Testis (tissue), 3 donors: ENCODE measurements around the gene ZNF525. TPM values are rescaled to one million over a fixed set of nuclear protein-coding genes. Genes with fewer than 3 reads are reported as not detected.

Experiments used
- DNase-seq: peaks from one replicate; pipeline ENCODE4 v3.0.0-alpha.2; 2019
- H3K27ac ChIP-seq, 2 donors: fragments of 200-600 bp; sonication (generic); one replicate each; pipeline ENCODE4 v1.5.1; 2019
- H3K27me3 ChIP-seq: fragments of 200-600 bp; sonication (generic); one replicate; pipeline ENCODE4 v1.5.1; 2019
- H3K36me3 ChIP-seq: fragments of 200-600 bp; sonication (generic); one replicate; pipeline ENCODE4 v1.5.1; 2017; ENCODE audit warnings: low read depth; ENCODE audit errors: missing control alignments
- H3K4me1 ChIP-seq: fragments of 200-600 bp; sonication (generic); one replicate; pipeline ENCODE4 v1.5.1; 2019
- H3K4me3 ChIP-seq, 2 donors: fragments of 200-600 bp; sonication (generic); one replicate each; pipeline ENCODE4 v1.5.1; 2017 to 2019
- H3K9me3 ChIP-seq: fragments of 200-600 bp; sonication (generic); one replicate; pipeline ENCODE4 v1.5.1; 2017
- POLR2A ChIP-seq: fragments of 450-650 bp; IDR thresholded peaks from one replicate; pipeline ENCODE4 v1.6.1; 2017; ENCODE audit warnings: antibody characterized with exemption, mild to moderate bottlenecking, moderate library complexity
- WGBS, 2 donors: methylation state at CpG; one replicate each; pipeline ENCODE4 v1.1.5; 2018; 5-methylcytosine and 5-hydroxymethylcytosine counted together
- intact Hi-C: fragments of 100-400 bp; cut with DNase I; formaldehyde crosslinking; loops from one replicate; pipeline ENCODE4 v1.15.1; 2023; ENCODE audit warnings: low total_unique reads
- polyA plus RNA-seq: library from polyadenylated mRNA; stranded (reverse); fragments of 350-450 nt; fragmentation: Illumina TruSeq; extraction: RNeasy Lipid Tissue Mini Kit (QIAGEN cat#74804); gene quantifications from one replicate; pipeline ENCODE4 v1.2.3, GENCODE V29; 2014; ENCODE audit warnings: low read depth, low replicate concordance; ENCODE audit not compliant: insufficient read depth
- total RNA-seq, 2 donors: library from RNA; depleted of rRNA; stranded (reverse); fragments of >200 nt; gene quantifications; one replicate each; pipeline ENCODE4 v1.2.3, GENCODE V29; 2016
- TF ChIP-seq, protein P1 (sequence below), 3 experiments: fragments of 450-650 bp in 2 of 3; fragments of 200-600 bp in 1 of 3; sonication (generic) in 1 of 3; IDR thresholded peaks; one replicate each; pipeline ENCODE4 v1.5.1; 2016 to 2019; ENCODE audit warnings: antibody characterized with exemption in 3 of 3, mild to moderate bottlenecking in 2 of 3, moderate library complexity in 1 of 3

ZNF525 gene
- total and polyA plus RNA-seq, 3 donors from 2014 or later: 14.0 to 27.3 (median 18.8) TPM

DNA sequence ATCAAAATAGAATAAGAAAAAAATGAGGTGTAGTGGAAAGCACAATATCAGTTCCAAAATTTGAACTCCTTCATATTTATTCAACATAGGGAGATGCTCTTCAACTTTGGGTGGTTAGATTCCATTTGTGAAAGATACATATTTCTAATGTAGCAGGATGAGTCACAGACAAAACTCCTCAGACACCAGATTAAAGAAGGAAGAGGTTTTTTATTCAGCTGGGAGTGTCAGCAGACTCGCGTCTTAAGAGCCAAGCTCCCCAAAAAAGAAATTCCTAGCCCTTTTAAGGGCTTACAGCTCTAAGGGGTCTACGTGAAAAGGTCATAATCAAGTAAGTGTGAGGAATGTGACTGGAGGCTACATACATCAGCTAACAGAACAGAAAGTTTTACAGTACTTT is 22.7 kb downstream of the ZNF525 start:
- intact Hi-C loops: no loop called here
- no peak overlapping the region for H3K4me3 ChIP-seq
- 68 to 73% methylated on average over 3 of the region's 3 CpGs for WGBS, 2 donors
- H3K4me1 ChIP-seq: no peaks in the 10 kb centered on the region
- no peak for DNase-seq
- H3K27me3 ChIP-seq: no peaks in the 10 kb centered on the region
- no peaks in the 10 kb centered on the region for H3K36me3 ChIP-seq
- no peaks in the 10 kb centered on the region for H3K9me3 ChIP-seq
- no peak overlapping the region for H3K27ac ChIP-seq
- TF ChIP-seq, protein P1, sequence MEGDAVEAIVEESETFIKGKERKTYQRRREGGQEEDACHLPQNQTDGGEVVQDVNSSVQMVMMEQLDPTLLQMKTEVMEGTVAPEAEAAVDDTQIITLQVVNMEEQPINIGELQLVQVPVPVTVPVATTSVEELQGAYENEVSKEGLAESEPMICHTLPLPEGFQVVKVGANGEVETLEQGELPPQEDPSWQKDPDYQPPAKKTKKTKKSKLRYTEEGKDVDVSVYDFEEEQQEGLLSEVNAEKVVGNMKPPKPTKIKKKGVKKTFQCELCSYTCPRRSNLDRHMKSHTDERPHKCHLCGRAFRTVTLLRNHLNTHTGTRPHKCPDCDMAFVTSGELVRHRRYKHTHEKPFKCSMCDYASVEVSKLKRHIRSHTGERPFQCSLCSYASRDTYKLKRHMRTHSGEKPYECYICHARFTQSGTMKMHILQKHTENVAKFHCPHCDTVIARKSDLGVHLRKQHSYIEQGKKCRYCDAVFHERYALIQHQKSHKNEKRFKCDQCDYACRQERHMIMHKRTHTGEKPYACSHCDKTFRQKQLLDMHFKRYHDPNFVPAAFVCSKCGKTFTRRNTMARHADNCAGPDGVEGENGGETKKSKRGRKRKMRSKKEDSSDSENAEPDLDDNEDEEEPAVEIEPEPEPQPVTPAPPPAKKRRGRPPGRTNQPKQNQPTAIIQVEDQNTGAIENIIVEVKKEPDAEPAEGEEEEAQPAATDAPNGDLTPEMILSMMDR (IDR thresholded peaks at IDR 0.05): no peak
- no peak for TF ChIP-seq POLR2A

DNA sequence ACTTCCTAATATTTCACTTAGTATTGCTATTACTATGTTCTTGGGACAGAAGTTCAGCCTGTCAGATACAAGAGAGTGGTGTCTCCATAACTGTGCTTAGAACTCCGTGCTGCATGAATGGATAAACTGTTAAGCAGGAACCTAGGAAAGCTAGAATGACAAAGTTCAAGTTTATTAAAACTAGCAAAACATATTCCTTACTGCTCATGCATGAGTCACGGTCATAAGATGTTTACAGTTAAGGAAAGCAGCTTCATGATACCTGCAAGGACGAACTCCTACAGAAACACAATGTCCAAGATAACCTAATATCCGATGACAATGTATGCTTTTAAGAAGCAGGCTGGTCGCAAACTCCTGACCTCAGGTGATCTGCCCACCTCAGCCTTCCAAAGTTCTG is 23.4 kb downstream of the ZNF525 start:
- H3K36me3 ChIP-seq: no peaks in the 10 kb centered on the region
- H3K4me1 ChIP-seq: no peaks in the 10 kb centered on the region
- H3K4me3 ChIP-seq: no peak overlapping the region
- DNase-seq: no peak
- intact Hi-C loops: no loop called here
- TF ChIP-seq, protein P1 (IDR thresholded peaks at IDR 0.05): no peak
- TF ChIP-seq POLR2A: no peak
- no peaks in the 10 kb centered on the region for H3K9me3 ChIP-seq
- no peaks in the 10 kb centered on the region for H3K27me3 ChIP-seq
- H3K27ac ChIP-seq: no peak overlapping the region
- 82% methylated on average over 5 of the region's 5 CpGs for WGBS, 2 donors

DNA sequence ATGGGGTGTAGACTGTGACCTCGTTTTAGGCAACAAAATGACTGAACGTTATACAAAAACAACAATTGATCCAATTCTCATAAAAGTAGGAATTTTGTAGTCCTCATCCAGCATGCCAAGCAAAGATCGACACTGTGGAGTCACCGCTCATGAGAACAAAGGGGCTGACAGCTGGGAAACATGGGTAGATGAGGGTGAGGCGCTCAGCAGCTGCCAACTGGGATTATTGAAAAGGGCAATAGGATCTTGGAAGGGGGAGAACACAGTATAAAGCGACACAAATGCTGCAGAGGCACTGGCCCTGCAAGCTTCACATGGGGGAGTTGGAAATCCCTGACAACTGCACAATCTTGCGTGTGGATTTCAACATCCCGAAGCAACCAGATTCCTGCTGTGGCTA is 24.1 kb downstream of the ZNF525 start:
- Histone ChIP-seq H3K4me3 (peak overlapping the region; percentile 32 to 49), H3K9me3 (no peaks in the 10 kb centered on the region), H3K36me3 (no peaks in the 10 kb centered on the region), H3K27me3 (no peaks in the 10 kb centered on the region), H3K27ac (no peak overlapping the region), H3K4me1 (no peaks in the 10 kb centered on the region)
- DNase-seq: no peak
- TF ChIP-seq, protein P1 (IDR thresholded peaks at IDR 0.05): no peak
- TF ChIP-seq POLR2A: no peak
- WGBS, 2 donors: 61 to 68% methylated on average over 8 of the region's 8 CpGs
- intact Hi-C loops: no loop called here

DNA sequence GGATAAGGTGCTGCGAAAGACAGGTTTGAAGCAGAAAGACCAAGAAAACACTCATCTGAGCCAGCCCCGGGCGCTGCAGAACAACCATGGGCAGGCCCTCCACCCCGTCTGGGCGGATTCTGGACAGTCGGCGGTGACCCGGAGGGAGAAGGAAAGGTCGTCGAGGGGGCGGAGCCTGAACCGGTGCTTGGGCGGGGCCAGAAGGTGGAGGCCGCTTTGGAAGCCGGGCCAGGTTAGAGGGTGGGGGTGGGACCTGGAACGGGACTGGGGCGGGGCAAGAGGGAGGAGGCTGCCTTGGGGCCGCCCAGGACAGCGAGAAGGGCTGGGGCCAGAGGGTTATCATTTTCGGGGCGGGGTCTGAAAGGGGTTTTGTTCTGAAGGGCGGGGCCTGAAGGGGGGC is 24.5 kb downstream of the ZNF525 start:
- Histone ChIP-seq H3K36me3 (no peaks in the 10 kb centered on the region), H3K27ac (no peak overlapping the region), H3K4me1 (no peaks in the 10 kb centered on the region), H3K4me3 (peak overlapping the region; percentile 32 to 49), H3K9me3 (no peaks in the 10 kb centered on the region), H3K27me3 (no peaks in the 10 kb centered on the region)
- 17 to 35% methylated on average over 19 to 22 of the region's 22 CpGs for WGBS, 2 donors
- TF ChIP-seq, protein P1 (IDR thresholded peaks at IDR 0.05): no peak
- TF ChIP-seq POLR2A: no peak
- intact Hi-C loops: no loop called here
- peak; percentile 76 for DNase-seq

DNA sequence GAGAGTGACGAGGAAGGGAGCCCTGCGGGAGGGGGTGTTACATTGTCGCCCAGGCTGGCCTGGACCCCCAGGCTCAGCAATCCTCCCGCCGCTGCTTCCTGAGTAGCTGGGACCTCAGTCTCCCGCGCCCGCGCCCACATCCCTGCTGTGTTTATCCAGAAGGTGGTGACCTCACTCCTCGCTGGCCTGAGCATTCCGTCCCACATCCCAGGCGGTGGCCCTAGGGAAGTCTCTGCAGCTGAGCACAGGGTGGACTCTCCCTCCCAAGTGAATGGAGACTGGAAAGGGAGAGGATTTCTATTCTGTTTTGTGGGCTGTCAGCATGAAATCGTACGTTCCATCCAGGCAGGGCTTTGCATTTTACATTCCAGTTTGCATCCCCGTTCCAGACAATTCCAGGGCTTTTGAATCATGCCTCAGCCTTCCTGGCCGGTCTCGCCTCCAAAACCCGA is 29.0 kb downstream of the ZNF525 start:
- intact Hi-C loops: no loop called here
- Histone ChIP-seq H3K27ac (peak overlapping the region; percentile 63 to 84), H3K9me3 (no peaks in the 10 kb centered on the region), H3K4me1 (peaks cover 9% of the 10 kb centered on the region), H3K27me3 (no peaks in the 10 kb centered on the region), H3K36me3 (no peaks in the 10 kb centered on the region), H3K4me3 (peak overlapping the region; percentile 76 to 85)
- TF ChIP-seq, protein P1 (IDR thresholded peaks at IDR 0.05): no peak
- no peak for TF ChIP-seq POLR2A
- DNase-seq: peak; percentile 56
- 0 to 1% methylated on average over 13 to 18 of the region's 18 CpGs for WGBS, 2 donors
